ENCODE measurements around the gene RPL19. TPM values are rescaled to one million over a fixed set of nuclear protein-coding genes. Genes with fewer than 3 reads are reported as not detected.

The RPL19 gene
- total RNA-seq, 1 donor from 2014 or later, result 1,579 TPM

DNA sequence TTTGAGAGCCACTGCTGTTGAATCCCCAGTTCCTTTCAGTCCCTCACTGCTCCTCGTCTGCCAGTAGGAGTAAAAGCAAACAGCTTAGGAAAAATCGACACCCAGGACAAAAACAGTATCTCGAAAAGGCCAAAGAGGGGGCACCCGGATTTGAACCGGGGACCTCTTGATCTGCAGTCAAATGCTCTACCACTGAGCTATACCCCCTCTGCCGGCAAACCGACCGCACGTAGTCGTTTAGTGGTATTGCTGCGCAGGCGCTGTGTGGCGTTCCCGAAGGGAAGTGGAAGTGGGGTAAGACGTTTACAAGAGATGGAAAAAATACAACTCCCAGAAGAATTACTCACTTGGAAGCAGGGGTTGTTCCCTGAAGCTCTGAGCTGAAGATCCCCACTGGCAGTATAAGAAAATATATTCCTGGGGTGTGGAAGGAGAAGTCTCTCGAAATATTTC lies 46.5 kb upstream of the RPL19 start:
- H3K9me3 Mint-ChIP-seq (ENCODE audit: unreplicated experiment), result no peaks in the 10 kb centered on the region
- DNase-seq (ENCODE audit: extremely low spot score, unreplicated experiment), result peak; percentile 98
- TF ChIP-seq, protein P1, sequence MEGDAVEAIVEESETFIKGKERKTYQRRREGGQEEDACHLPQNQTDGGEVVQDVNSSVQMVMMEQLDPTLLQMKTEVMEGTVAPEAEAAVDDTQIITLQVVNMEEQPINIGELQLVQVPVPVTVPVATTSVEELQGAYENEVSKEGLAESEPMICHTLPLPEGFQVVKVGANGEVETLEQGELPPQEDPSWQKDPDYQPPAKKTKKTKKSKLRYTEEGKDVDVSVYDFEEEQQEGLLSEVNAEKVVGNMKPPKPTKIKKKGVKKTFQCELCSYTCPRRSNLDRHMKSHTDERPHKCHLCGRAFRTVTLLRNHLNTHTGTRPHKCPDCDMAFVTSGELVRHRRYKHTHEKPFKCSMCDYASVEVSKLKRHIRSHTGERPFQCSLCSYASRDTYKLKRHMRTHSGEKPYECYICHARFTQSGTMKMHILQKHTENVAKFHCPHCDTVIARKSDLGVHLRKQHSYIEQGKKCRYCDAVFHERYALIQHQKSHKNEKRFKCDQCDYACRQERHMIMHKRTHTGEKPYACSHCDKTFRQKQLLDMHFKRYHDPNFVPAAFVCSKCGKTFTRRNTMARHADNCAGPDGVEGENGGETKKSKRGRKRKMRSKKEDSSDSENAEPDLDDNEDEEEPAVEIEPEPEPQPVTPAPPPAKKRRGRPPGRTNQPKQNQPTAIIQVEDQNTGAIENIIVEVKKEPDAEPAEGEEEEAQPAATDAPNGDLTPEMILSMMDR (IDR thresholded peaks at IDR 0.05), result peak; percentile 39
- H3K4me3 Mint-ChIP-seq (ENCODE audit: unreplicated experiment), result peak overlapping the region; percentile 91
- peak overlapping the region; percentile 90 for H3K27ac Mint-ChIP-seq (ENCODE audit: unreplicated experiment)
- no peaks in the 10 kb centered on the region for H3K27me3 Mint-ChIP-seq (ENCODE audit: unreplicated experiment)
- no peaks in the 10 kb centered on the region for H3K36me3 Mint-ChIP-seq (ENCODE audit: unreplicated experiment)
- peaks cover 26% of the 10 kb centered on the region for H3K4me1 Mint-ChIP-seq (ENCODE audit: unreplicated experiment)

GRCh38 chr17:39155654-39156053 lies 44.4 kb upstream of the RPL19 start:
- Mint-ChIP-seq H3K27me3 (ENCODE audit: unreplicated experiment) (no peaks in the 10 kb centered on the region), H3K4me3 (ENCODE audit: unreplicated experiment) (no peak overlapping the region), H3K27ac (ENCODE audit: unreplicated experiment) (no peak overlapping the region)

GRCh38 chr17:39156491-39156890 lies 43.6 kb upstream of the RPL19 start:
- DNase-seq (ENCODE audit: extremely low spot score, unreplicated experiment), result no peak
- no peaks in the 10 kb centered on the region for H3K36me3 Mint-ChIP-seq (ENCODE audit: unreplicated experiment)
- no peak overlapping the region for H3K4me3 Mint-ChIP-seq (ENCODE audit: unreplicated experiment)
- H3K9me3 Mint-ChIP-seq (ENCODE audit: unreplicated experiment), result no peaks in the 10 kb centered on the region
- TF ChIP-seq, protein P1 (IDR thresholded peaks at IDR 0.05), result no peak
- no peaks in the 10 kb centered on the region for H3K27me3 Mint-ChIP-seq (ENCODE audit: unreplicated experiment)
- H3K27ac Mint-ChIP-seq (ENCODE audit: unreplicated experiment), result no peak overlapping the region
- peaks cover 22% of the 10 kb centered on the region for H3K4me1 Mint-ChIP-seq (ENCODE audit: unreplicated experiment)

More at GRCh38 chr17:39155654-39156053, 44.4 kb upstream of the RPL19 start:
- peaks cover 26% of the 10 kb centered on the region for H3K4me1 Mint-ChIP-seq (ENCODE audit: unreplicated experiment)
- DNase-seq (ENCODE audit: extremely low spot score, unreplicated experiment), result no peak
- no peaks in the 10 kb centered on the region for H3K36me3 Mint-ChIP-seq (ENCODE audit: unreplicated experiment)
- TF ChIP-seq, protein P1 (IDR thresholded peaks at IDR 0.05), result no peak
- no peaks in the 10 kb centered on the region for H3K9me3 Mint-ChIP-seq (ENCODE audit: unreplicated experiment)

GRCh38 chr17:39158623-39159022 lies 41.5 kb upstream of the RPL19 start:
- Mint-ChIP-seq H3K9me3 (ENCODE audit: unreplicated experiment) (no peaks in the 10 kb centered on the region), H3K27ac (ENCODE audit: unreplicated experiment) (no peak overlapping the region), H3K4me3 (ENCODE audit: unreplicated experiment) (no peak overlapping the region), H3K27me3 (ENCODE audit: unreplicated experiment) (no peaks in the 10 kb centered on the region), H3K36me3 (ENCODE audit: unreplicated experiment) (no peaks in the 10 kb centered on the region), H3K4me1 (ENCODE audit: unreplicated experiment) (peaks cover 4% of the 10 kb centered on the region)
- TF ChIP-seq, protein P1 (IDR thresholded peaks at IDR 0.05), result no peak
- DNase-seq (ENCODE audit: extremely low spot score, unreplicated experiment), result no peak

GRCh38 chr17:39161962-39162361 lies 38.1 kb upstream of the RPL19 start:
- Mint-ChIP-seq H3K36me3 (ENCODE audit: unreplicated experiment) (no peaks in the 10 kb centered on the region), H3K4me3 (ENCODE audit: unreplicated experiment) (no peak overlapping the region), H3K27ac (ENCODE audit: unreplicated experiment) (no peak overlapping the region), H3K9me3 (ENCODE audit: unreplicated experiment) (no peaks in the 10 kb centered on the region), H3K4me1 (ENCODE audit: unreplicated experiment) (peaks cover 14% of the 10 kb centered on the region), H3K27me3 (ENCODE audit: unreplicated experiment) (peaks cover 12% of the 10 kb centered on the region)
- no peak for DNase-seq (ENCODE audit: extremely low spot score, unreplicated experiment)
- TF ChIP-seq, protein P1 (IDR thresholded peaks at IDR 0.05), result no peak

All from osteocyte (in vitro differentiated cells).